Activated T-cell treated with anti-CD3 and anti-CD28 coated beads, Interleukin-2, amount 50 U/mL, for 24 hours (primary cell): Measurements from ENCODE around the gene TMOD3.
A peak's percentile ranks its signal among the peaks of the same experiment; 100 is the strongest.

ENCODE experiments used
- DNase-seq: peaks from one replicate; pipeline ENCODE4 v3.0.0-alpha.2; 2020
- H3K27ac Mint-ChIP-seq: 2 replicates; pipeline ENCODE4 v1.8.0; 2020; ENCODE audit warnings: mild to moderate bottlenecking, mixed read lengths
- H3K27me3 Mint-ChIP-seq: 2 replicates; pipeline ENCODE4 v1.8.0; 2020; ENCODE audit warnings: mixed read lengths
- H3K36me3 Mint-ChIP-seq: 2 replicates; pipeline ENCODE4 v1.8.0; 2020; ENCODE audit warnings: low read depth, mixed read lengths
- H3K4me1 Mint-ChIP-seq: 2 replicates; pipeline ENCODE4 v1.8.0; 2020; ENCODE audit warnings: low read depth, mixed read lengths
- H3K4me3 Mint-ChIP-seq: 2 replicates; pipeline ENCODE4 v1.8.0; 2020; ENCODE audit warnings: mild to moderate bottlenecking, moderate library complexity, mixed read lengths
- H3K9me3 Mint-ChIP-seq: 2 replicates; pipeline ENCODE4 v1.8.0; 2020; ENCODE audit warnings: mixed read lengths

Gene TMOD3

GRCh38 chr15:51842852-51843737 is 13.6 kb downstream of the TMOD3 start:
- Mint-ChIP-seq H3K4me3 (no peak overlapping the region), H3K27ac (peak overlapping the region; percentile 23), H3K36me3 (no peaks in the 10 kb centered on the region), H3K9me3 (no peaks in the 10 kb centered on the region), H3K27me3 (no peaks in the 10 kb centered on the region), H3K4me1 (peaks cover 85% of the 10 kb centered on the region)
- no peak for DNase-seq

- peaks cover 83% of the 10 kb centered on the region for H3K4me1 Mint-ChIP-seq
- no peak for DNase-seq
- peak overlapping the region; percentile 53 for H3K27ac Mint-ChIP-seq
- no peaks in the 10 kb centered on the region for H3K27me3 Mint-ChIP-seq
- H3K36me3 Mint-ChIP-seq = peaks cover 3% of the 10 kb centered on the region
- H3K9me3 Mint-ChIP-seq = no peaks in the 10 kb centered on the region
- no peak overlapping the region for H3K4me3 Mint-ChIP-seq
Observed at GRCh38 chr15:51844747-51845426, 15.4 kb downstream of the TMOD3 start.

- peak overlapping the region; percentile 3 for H3K4me3 Mint-ChIP-seq
- H3K27me3 Mint-ChIP-seq = no peaks in the 10 kb centered on the region
- no peak for DNase-seq
- H3K36me3 Mint-ChIP-seq = peaks cover 5% of the 10 kb centered on the region
- H3K27ac Mint-ChIP-seq = peak overlapping the region; percentile 80
- H3K9me3 Mint-ChIP-seq = no peaks in the 10 kb centered on the region
- H3K4me1 Mint-ChIP-seq = peaks cover 83% of the 10 kb centered on the region
Observed at GRCh38 chr15:51846066-51846462, 16.6 kb downstream of the TMOD3 start.

- Mint-ChIP-seq H3K4me3 (peak overlapping the region; percentile 3), H3K36me3 (peaks cover 5% of the 10 kb centered on the region), H3K9me3 (no peaks in the 10 kb centered on the region), H3K4me1 (peaks cover 79% of the 10 kb centered on the region), H3K27ac (peak overlapping the region; percentile 80), H3K27me3 (no peaks in the 10 kb centered on the region)
- no peak for DNase-seq
Observed at GRCh38 chr15:51846463-51847230, 17.2 kb downstream of the TMOD3 start.

GRCh38 chr15:51848811-51849210 is 19.4 kb downstream of the TMOD3 start:
- Mint-ChIP-seq H3K27ac (no peak overlapping the region), H3K27me3 (no peaks in the 10 kb centered on the region), H3K4me3 (no peak overlapping the region), H3K9me3 (no peaks in the 10 kb centered on the region), H3K36me3 (peaks cover 5% of the 10 kb centered on the region), H3K4me1 (peaks cover 77% of the 10 kb centered on the region)
- DNase-seq = no peak

GRCh38 chr15:51849860-51850259 is 20.4 kb downstream of the TMOD3 start:
- Mint-ChIP-seq H3K4me1 (peaks cover 76% of the 10 kb centered on the region), H3K27ac (no peak overlapping the region), H3K4me3 (no peak overlapping the region), H3K27me3 (no peaks in the 10 kb centered on the region), H3K36me3 (peaks cover 8% of the 10 kb centered on the region), H3K9me3 (no peaks in the 10 kb centered on the region)
- no peak for DNase-seq

- H3K36me3 Mint-ChIP-seq = peaks cover 17% of the 10 kb centered on the region
- peaks cover 65% of the 10 kb centered on the region for H3K4me1 Mint-ChIP-seq
- H3K9me3 Mint-ChIP-seq = peaks cover under 1% of the 10 kb centered on the region
- DNase-seq = no peak
- no peak overlapping the region for H3K27ac Mint-ChIP-seq
- no peaks in the 10 kb centered on the region for H3K27me3 Mint-ChIP-seq
- no peak overlapping the region for H3K4me3 Mint-ChIP-seq
Observed at GRCh38 chr15:51853998-51854397, 24.5 kb downstream of the TMOD3 start.

GRCh38 chr15:51855612-51856011 is 26.2 kb downstream of the TMOD3 start:
- Mint-ChIP-seq H3K4me3 (no peak overlapping the region), H3K4me1 (peaks cover 67% of the 10 kb centered on the region), H3K27ac (peak overlapping the region; percentile 30), H3K27me3 (no peaks in the 10 kb centered on the region), H3K9me3 (peaks cover 3% of the 10 kb centered on the region), H3K36me3 (peaks cover 26% of the 10 kb centered on the region)
- DNase-seq = no peak

- DNase-seq = no peak
- Mint-ChIP-seq H3K4me1 (peaks cover 72% of the 10 kb centered on the region), H3K36me3 (peaks cover 26% of the 10 kb centered on the region), H3K27me3 (no peaks in the 10 kb centered on the region), H3K4me3 (no peak overlapping the region), H3K27ac (no peak overlapping the region), H3K9me3 (peaks cover 3% of the 10 kb centered on the region)
Observed at GRCh38 chr15:51856714-51857380, 27.4 kb downstream of the TMOD3 start.

- peak; percentile 51 for DNase-seq
- Mint-ChIP-seq H3K36me3 (peaks cover 55% of the 10 kb centered on the region), H3K27ac (peak overlapping the region; percentile 90), H3K4me1 (peaks cover 75% of the 10 kb centered on the region), H3K9me3 (peaks cover 3% of the 10 kb centered on the region), H3K27me3 (no peaks in the 10 kb centered on the region), H3K4me3 (peak overlapping the region; percentile 57)
Observed at GRCh38 chr15:51861557-51862359, 32.3 kb downstream of the TMOD3 start.

GRCh38 chr15:51863131-51863530 is 33.7 kb downstream of the TMOD3 start:
- H3K4me3 Mint-ChIP-seq = peak overlapping the region; percentile 16
- peaks cover 3% of the 10 kb centered on the region for H3K9me3 Mint-ChIP-seq
- peak overlapping the region; percentile 90 for H3K27ac Mint-ChIP-seq
- peaks cover 68% of the 10 kb centered on the region for H3K4me1 Mint-ChIP-seq
- DNase-seq = no peak
- no peaks in the 10 kb centered on the region for H3K27me3 Mint-ChIP-seq
- peaks cover 68% of the 10 kb centered on the region for H3K36me3 Mint-ChIP-seq

- Mint-ChIP-seq H3K27me3 (no peaks in the 10 kb centered on the region), H3K27ac (peak overlapping the region; percentile 81), H3K9me3 (no peaks in the 10 kb centered on the region), H3K4me3 (no peak overlapping the region), H3K36me3 (peaks cover 72% of the 10 kb centered on the region), H3K4me1 (peaks cover 59% of the 10 kb centered on the region)
- DNase-seq = no peak
Observed at GRCh38 chr15:51864408-51865056, 35.1 kb downstream of the TMOD3 start.

- peaks cover 51% of the 10 kb centered on the region for H3K4me1 Mint-ChIP-seq
- H3K27me3 Mint-ChIP-seq = no peaks in the 10 kb centered on the region
- H3K4me3 Mint-ChIP-seq = no peak overlapping the region
- no peak for DNase-seq
- no peaks in the 10 kb centered on the region for H3K9me3 Mint-ChIP-seq
- peaks cover 71% of the 10 kb centered on the region for H3K36me3 Mint-ChIP-seq
- peak overlapping the region; percentile 81 for H3K27ac Mint-ChIP-seq
Observed at GRCh38 chr15:51865317-51865716, 35.9 kb downstream of the TMOD3 start.
